HS-27A (cell line): Measurements from ENCODE around the gene PKLR.

Experiments used
- DNase-seq: peaks from one replicate; pipeline ENCODE4 v3.0.0-alpha.2; 2012; ENCODE audit warnings: low read depth, missing footprints

The PKLR gene

GRCh38 chr1:155285063-155285462, 16.2 kb downstream of the PKLR start:
- DNase-seq: no peak

GRCh38 chr1:155284476-155284875, 16.8 kb downstream of the PKLR start:
- DNase-seq: no peak

GRCh38 chr1:155282488-155283091, 18.6 kb downstream of the PKLR start:
- no peak for DNase-seq

- no peak for DNase-seq
Measured at GRCh38 chr1:155279268-155279667, 22.0 kb downstream of the PKLR start.

GRCh38 chr1:155278689-155279160, 22.5 kb downstream of the PKLR start:
- DNase-seq: no peak

GRCh38 chr1:155277902-155278688, 23.1 kb downstream of the PKLR start:
- DNase-seq: no peak

GRCh38 chr1:155277070-155277901, 24.0 kb downstream of the PKLR start, which contains the start of gene HCN3:
HCN3 (plus strand) TSS chr1:155277463; CDS start chr1:155277591, 128 bp downstream.
- DNase-seq: peak; percentile 87

GRCh38 chr1:155273343-155274245, 27.6 kb downstream of the PKLR start, which contains the start of gene CLK2:
CLK2 (minus strand) TSS chr1:155273504; CDS start chr1:155270977, 2,527 bp downstream.
- peak; percentile 70 for DNase-seq

- DNase-seq: no peak
Measured at GRCh38 chr1:155272466-155273342, 28.5 kb downstream of the PKLR start.

- DNase-seq: no peak
Measured at GRCh38 chr1:155269381-155269780, 31.9 kb downstream of the PKLR start.

- DNase-seq: no peak
Measured at GRCh38 chr1:155268630-155269029, 32.6 kb downstream of the PKLR start.

GRCh38 chr1:155267373-155267772, 33.9 kb downstream of the PKLR start:
- DNase-seq: no peak

- DNase-seq: no peak
Measured at GRCh38 chr1:155266553-155266952, 34.7 kb downstream of the PKLR start.

GRCh38 chr1:155263067-155263466, 38.2 kb downstream of the PKLR start:
- DNase-seq: no peak

- DNase-seq: peak; percentile 91
Measured at GRCh38 chr1:155261852-155262673, 39.2 kb downstream of the PKLR start, which contains the start of gene SCAMP3. SCAMP3 (minus strand) TSS chr1:155262360; CDS start chr1:155262151, 209 bp downstream.

GRCh38 chr1:155261493-155261851, 39.8 kb downstream of the PKLR start:
- no peak for DNase-seq

- DNase-seq: no peak
Measured at GRCh38 chr1:155260276-155260675, 41.0 kb downstream of the PKLR start.

- no peak for DNase-seq
Measured at GRCh38 chr1:155256058-155256852, 45.0 kb downstream of the PKLR start.
